GF-D8 (cell line): ENCODE results near the gene SHMT1.
"Not testable (repeated sequence)": the region's sequence is repeated elsewhere in the genome, so short reads cannot be mapped to it uniquely, and the experiment has no call there.

Source experiments
- DNase-seq: peaks from one replicate; lab custom pipeline; 2025; lab: John Stamatoyannopoulos, UW

The SHMT1 gene

GRCh38 chr17:18363101-18364049 lies at the start of gene SHMT1:
TSS of gene SHMT1 (minus strand) at chr17:18363550. CDS start at chr17:18355981, 7,569 bp downstream.
- DNase-seq: peak; percentile 34

GRCh38 chr17:18412001-18412538 lies 48.7 kb upstream of the SHMT1 start:
- DNase-seq: not testable (repeated sequence)

- DNase-seq: not testable (repeated sequence)
These were observed 48.1 kb upstream of the SHMT1 start for GRCh38 chr17:18411377-18411864.

- DNase-seq: not testable (repeated sequence)
These were observed 47.4 kb upstream of the SHMT1 start for GRCh38 chr17:18410736-18411135.

GRCh38 chr17:18409321-18409720 lies 46.0 kb upstream of the SHMT1 start:
- DNase-seq: not testable (repeated sequence)

- not testable (repeated sequence) for DNase-seq
These were observed 45.6 kb upstream of the SHMT1 start for GRCh38 chr17:18408906-18409305.

GRCh38 chr17:18403604-18404003 lies 40.3 kb upstream of the SHMT1 start:
- not testable (repeated sequence) for DNase-seq

GRCh38 chr17:18403166-18403565 lies 39.8 kb upstream of the SHMT1 start:
- DNase-seq: not testable (repeated sequence)

GRCh38 chr17:18401872-18402590 lies 38.7 kb upstream of the SHMT1 start:
- not testable (repeated sequence) for DNase-seq

GRCh38 chr17:18388728-18389127 lies 25.4 kb upstream of the SHMT1 start:
- not testable (repeated sequence) for DNase-seq

- DNase-seq: not testable (repeated sequence)
These were observed 24.9 kb upstream of the SHMT1 start for GRCh38 chr17:18388266-18388665.

GRCh38 chr17:18387583-18387982 lies 24.2 kb upstream of the SHMT1 start:
- not testable (repeated sequence) for DNase-seq

- DNase-seq: not testable (repeated sequence)
These were observed 20.9 kb upstream of the SHMT1 start for GRCh38 chr17:18384271-18384670.

- DNase-seq: not testable (repeated sequence)
These were observed 19.7 kb upstream of the SHMT1 start for GRCh38 chr17:18383079-18383481.

- no peak for DNase-seq
These were observed 19.2 kb upstream of the SHMT1 start for GRCh38 chr17:18382441-18383078.

- DNase-seq: no peak
These were observed 18.5 kb upstream of the SHMT1 start for GRCh38 chr17:18381953-18382245.

- no peak for DNase-seq
These were observed 18.0 kb upstream of the SHMT1 start for GRCh38 chr17:18381158-18381952.

GRCh38 chr17:18380471-18381157 lies 17.3 kb upstream of the SHMT1 start:
- DNase-seq: no peak

- no peak for DNase-seq
These were observed 16.1 kb upstream of the SHMT1 start for GRCh38 chr17:18379246-18380146.
